Natural killer cell treated with Interleukin-12 subunit alpha and Interleukin-12 subunit beta and Interleukin-15 and Interleukin-18, amount 100 ng/mL, for 72 hours (primary cell): ENCODE measurements around the gene AGBL4. TPM values are rescaled to one million over a fixed set of nuclear protein-coding genes. Genes with fewer than 3 reads are reported as not detected.

ENCODE experiments used
- ATAC-seq, 2 donors: fragments of 150-1000 bp; cut with Tn5 transposase in 1 of 2; sonication (Bioruptor Pico), chemical (Tn5 transposase) in 1 of 2; 2 replicates each; pipeline ENCODE4 v1.10.0; 2021
- DNase-seq: peaks from one replicate; pipeline ENCODE4 v3.0.0; 2022; ENCODE audit warnings: low spot score
- H3K27ac Mint-ChIP-seq, 2 donors: 1 replicate in 1 of 2; 2 replicates in 1 of 2; pipeline ENCODE4 v1.8.0; 2022; ENCODE audit warnings: mixed read lengths in 2 of 2, mild to moderate bottlenecking in 1 of 2, moderate library complexity in 1 of 2
- H3K27me3 Mint-ChIP-seq, 2 donors: 1 replicate in 1 of 2; 2 replicates in 1 of 2; pipeline ENCODE4 v1.8.0; 2022; ENCODE audit warnings: mixed read lengths in 2 of 2
- H3K36me3 Mint-ChIP-seq: one replicate; pipeline ENCODE4 v1.8.0; 2022; ENCODE audit warnings: mixed read lengths
- H3K4me1 Mint-ChIP-seq, 2 donors: 1 replicate in 1 of 2; 2 replicates in 1 of 2; pipeline ENCODE4 v1.8.0; 2022; ENCODE audit warnings: low read depth in 2 of 2, mixed read lengths in 2 of 2, mild to moderate bottlenecking in 1 of 2
- H3K4me3 Mint-ChIP-seq: one replicate; pipeline ENCODE4 v1.8.0; 2022; ENCODE audit warnings: mixed read lengths
- H3K9me3 Mint-ChIP-seq: 2 replicates; pipeline ENCODE4 v1.8.0; 2022; ENCODE audit warnings: mixed read lengths
- total RNA-seq, 2 donors: library from RNA; stranded (reverse); gene quantifications; one replicate each; pipeline ENCODE4 v1.2.3, GENCODE V29; 2022

AGBL4 gene
- total RNA-seq, 2 donors from 2014 or later: 0.19 TPM; not detected in 1

DNA sequence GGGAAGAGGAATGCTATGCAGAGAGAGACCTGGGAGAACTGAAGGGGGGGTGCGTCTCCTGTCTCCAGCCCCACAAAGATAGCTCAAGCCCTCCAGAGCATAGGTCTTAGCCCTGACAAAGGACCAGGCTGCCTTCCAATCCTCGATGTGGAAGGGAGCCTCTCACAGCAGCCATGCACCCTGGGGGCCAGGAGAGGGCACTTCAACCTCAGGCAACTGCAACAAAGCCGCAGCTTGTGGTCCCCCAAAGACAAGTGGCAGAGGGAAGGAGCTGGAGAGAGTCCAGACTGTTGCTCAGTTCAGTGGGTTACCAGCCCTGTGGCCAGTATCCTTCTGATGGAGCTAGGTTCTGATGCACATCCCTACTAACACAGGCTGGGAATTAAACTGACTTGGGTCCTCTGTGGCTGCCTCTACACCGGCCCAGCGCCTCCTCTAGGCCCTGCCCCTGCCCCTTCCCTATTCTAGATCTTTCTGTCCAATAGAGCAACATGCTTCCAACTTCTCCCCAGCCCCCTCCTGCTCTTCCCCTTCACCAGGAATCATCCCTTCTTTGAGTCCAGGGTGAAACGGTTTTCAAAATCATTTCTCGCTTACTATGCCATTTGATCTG, 1451.0 kb downstream of the AGBL4 start:
- Mint-ChIP-seq H3K4me1 (peaks cover 0 to 11% of the 10 kb centered on the region in 2 donors), H3K4me3 (no peak overlapping the region), H3K9me3 (no peaks in the 10 kb centered on the region), H3K36me3 (no peaks in the 10 kb centered on the region), H3K27me3 (peaks cover 21 to 30% of the 10 kb centered on the region in 2 donors), H3K27ac (no peak overlapping the region)
- DNase-seq (no peak), ATAC-seq (peak; percentile 19 to 63)

GRCh38 chr1:48572134-48572533, 1451.6 kb downstream of the AGBL4 start:
- DNase-seq: no peak
- Mint-ChIP-seq H3K4me3 (no peak overlapping the region), H3K27me3 (peaks cover 21 to 29% of the 10 kb centered on the region in 2 donors), H3K9me3 (no peaks in the 10 kb centered on the region), H3K4me1 (peaks cover 0 to 11% of the 10 kb centered on the region in 2 donors), H3K27ac (no peak overlapping the region), H3K36me3 (no peaks in the 10 kb centered on the region)
- no peak for ATAC-seq

- DNase-seq (no peak), ATAC-seq (peak in 1 of 2 donors; percentile 2)
- Mint-ChIP-seq H3K27me3 (peaks cover 21 to 30% of the 10 kb centered on the region in 2 donors), H3K9me3 (no peaks in the 10 kb centered on the region), H3K4me3 (no peak overlapping the region), H3K27ac (no peak overlapping the region), H3K36me3 (no peaks in the 10 kb centered on the region), H3K4me1 (peaks cover 0 to 5% of the 10 kb centered on the region in 2 donors)
Measured at GRCh38 chr1:48571303-48571987, 1452.3 kb downstream of the AGBL4 start.

DNA sequence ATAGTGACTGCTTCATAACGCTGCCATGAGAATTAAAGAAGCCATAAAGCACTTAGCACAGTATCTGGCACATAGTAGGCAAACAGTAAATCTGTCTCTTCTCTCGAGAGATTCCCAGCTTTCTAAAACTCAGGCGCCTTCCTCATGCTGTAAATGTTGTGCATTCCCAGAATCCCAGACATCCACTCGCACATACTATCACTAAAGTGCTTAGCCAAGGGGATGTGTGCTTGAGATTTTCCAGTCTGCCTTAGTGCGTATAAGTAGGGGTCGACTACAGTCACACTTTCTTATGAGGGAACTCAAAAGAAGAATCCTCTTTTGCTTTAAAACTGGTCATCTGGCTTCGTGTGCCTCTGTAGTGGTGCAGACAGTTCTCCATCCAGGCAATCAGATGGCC, 1453.2 kb downstream of the AGBL4 start:
- Mint-ChIP-seq H3K9me3 (no peaks in the 10 kb centered on the region), H3K4me3 (no peak overlapping the region), H3K4me1 (peaks cover 0 to 1% of the 10 kb centered on the region in 2 donors), H3K27ac (no peak overlapping the region), H3K27me3 (peaks cover 28 to 29% of the 10 kb centered on the region in 2 donors), H3K36me3 (no peaks in the 10 kb centered on the region)
- ATAC-seq (no peak), DNase-seq (no peak)

- ATAC-seq (no peak), DNase-seq (no peak)
- Mint-ChIP-seq H3K4me1 (no peaks in the 10 kb centered on the region), H3K27ac (no peak overlapping the region), H3K36me3 (no peaks in the 10 kb centered on the region), H3K27me3 (peaks cover 30 to 39% of the 10 kb centered on the region in 2 donors), H3K4me3 (no peak overlapping the region), H3K9me3 (no peaks in the 10 kb centered on the region)
Measured at GRCh38 chr1:48568501-48568900, 1455.3 kb downstream of the AGBL4 start.

GRCh38 chr1:48566492-48566891, 1457.3 kb downstream of the AGBL4 start:
- H3K4me3 Mint-ChIP-seq: no peak overlapping the region
- no peaks in the 10 kb centered on the region for H3K4me1 Mint-ChIP-seq
- H3K9me3 Mint-ChIP-seq: no peaks in the 10 kb centered on the region
- no peaks in the 10 kb centered on the region for H3K36me3 Mint-ChIP-seq
- no peak for ATAC-seq
- no peak for DNase-seq
- peaks cover 27 to 38% of the 10 kb centered on the region in 2 donors for H3K27me3 Mint-ChIP-seq
- H3K27ac Mint-ChIP-seq: no peak overlapping the region

GRCh38 chr1:48563021-48563420, 1460.7 kb downstream of the AGBL4 start:
- Mint-ChIP-seq H3K4me3 (no peak overlapping the region), H3K9me3 (no peaks in the 10 kb centered on the region), H3K36me3 (no peaks in the 10 kb centered on the region), H3K4me1 (no peaks in the 10 kb centered on the region), H3K27me3 (peaks cover 38 to 50% of the 10 kb centered on the region in 2 donors), H3K27ac (no peak overlapping the region)
- DNase-seq: no peak
- no peak for ATAC-seq

GRCh38 chr1:48561444-48561843, 1462.3 kb downstream of the AGBL4 start:
- no peaks in the 10 kb centered on the region for H3K4me1 Mint-ChIP-seq
- H3K27me3 Mint-ChIP-seq: peaks cover 38 to 52% of the 10 kb centered on the region in 2 donors
- DNase-seq (no peak), ATAC-seq (no peak)
- no peaks in the 10 kb centered on the region for H3K36me3 Mint-ChIP-seq
- no peak overlapping the region for H3K4me3 Mint-ChIP-seq
- no peak overlapping the region for H3K27ac Mint-ChIP-seq
- no peaks in the 10 kb centered on the region for H3K9me3 Mint-ChIP-seq

DNA sequence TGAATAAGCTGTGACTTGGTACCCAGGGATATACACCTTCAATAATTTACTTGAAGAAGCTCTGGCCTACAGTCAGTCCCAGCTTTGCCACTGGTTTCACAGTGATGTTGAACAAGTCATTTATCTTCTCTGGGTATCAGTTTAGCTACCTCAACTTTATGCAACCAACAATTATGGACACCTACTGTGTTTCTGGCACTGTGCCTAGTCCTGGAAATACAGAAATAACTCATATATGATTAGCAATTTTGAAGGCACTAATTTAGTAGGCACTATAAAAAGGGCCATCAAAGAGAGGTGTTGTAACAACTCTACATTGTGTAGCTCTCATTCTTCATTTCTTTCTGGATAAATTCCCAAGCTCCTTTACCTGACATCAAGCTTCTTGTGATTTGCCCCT, 1463.2 kb downstream of the AGBL4 start:
- no peak overlapping the region for H3K4me3 Mint-ChIP-seq

GRCh38 chr1:48560116-48560515, 1463.6 kb downstream of the AGBL4 start:
- Mint-ChIP-seq H3K4me1 (no peaks in the 10 kb centered on the region), H3K4me3 (no peak overlapping the region), H3K36me3 (no peaks in the 10 kb centered on the region), H3K27ac (no peak overlapping the region), H3K27me3 (peaks cover 44 to 48% of the 10 kb centered on the region in 2 donors), H3K9me3 (no peaks in the 10 kb centered on the region)
- ATAC-seq: no peak
- no peak for DNase-seq

More for the DNA sequence above, 1463.2 kb downstream of the AGBL4 start:
- DNase-seq (no peak), ATAC-seq (no peak)
- Mint-ChIP-seq H3K9me3 (no peaks in the 10 kb centered on the region), H3K36me3 (no peaks in the 10 kb centered on the region), H3K27ac (no peak overlapping the region), H3K27me3 (peaks cover 39 to 48% of the 10 kb centered on the region in 2 donors), H3K4me1 (no peaks in the 10 kb centered on the region)

DNA sequence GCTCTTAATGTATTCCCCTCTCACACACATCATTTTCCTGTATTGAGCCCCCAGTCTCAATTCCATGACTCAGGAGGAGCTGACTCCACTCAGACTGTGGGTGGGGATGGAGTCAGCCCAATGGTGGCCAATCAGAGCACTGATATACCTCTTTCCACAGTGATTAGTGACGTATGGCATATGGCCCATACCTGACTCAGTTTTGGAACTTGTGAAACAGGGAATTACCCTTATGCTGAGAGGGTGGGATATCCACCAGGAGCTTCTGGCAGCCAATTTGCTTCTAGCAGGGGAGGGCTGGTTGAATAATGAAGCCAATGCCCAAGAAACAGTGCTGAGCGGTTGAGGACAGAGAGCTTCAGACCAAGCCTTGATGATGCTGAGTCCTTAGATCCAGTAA, 1465.4 kb downstream of the AGBL4 start:
- no peaks in the 10 kb centered on the region for H3K4me1 Mint-ChIP-seq
- H3K4me3 Mint-ChIP-seq: no peak overlapping the region
- peaks cover 37 to 40% of the 10 kb centered on the region in 2 donors for H3K27me3 Mint-ChIP-seq
- ATAC-seq (no peak), DNase-seq (no peak)
- no peaks in the 10 kb centered on the region for H3K9me3 Mint-ChIP-seq
- no peaks in the 10 kb centered on the region for H3K36me3 Mint-ChIP-seq
- no peak overlapping the region for H3K27ac Mint-ChIP-seq

DNA sequence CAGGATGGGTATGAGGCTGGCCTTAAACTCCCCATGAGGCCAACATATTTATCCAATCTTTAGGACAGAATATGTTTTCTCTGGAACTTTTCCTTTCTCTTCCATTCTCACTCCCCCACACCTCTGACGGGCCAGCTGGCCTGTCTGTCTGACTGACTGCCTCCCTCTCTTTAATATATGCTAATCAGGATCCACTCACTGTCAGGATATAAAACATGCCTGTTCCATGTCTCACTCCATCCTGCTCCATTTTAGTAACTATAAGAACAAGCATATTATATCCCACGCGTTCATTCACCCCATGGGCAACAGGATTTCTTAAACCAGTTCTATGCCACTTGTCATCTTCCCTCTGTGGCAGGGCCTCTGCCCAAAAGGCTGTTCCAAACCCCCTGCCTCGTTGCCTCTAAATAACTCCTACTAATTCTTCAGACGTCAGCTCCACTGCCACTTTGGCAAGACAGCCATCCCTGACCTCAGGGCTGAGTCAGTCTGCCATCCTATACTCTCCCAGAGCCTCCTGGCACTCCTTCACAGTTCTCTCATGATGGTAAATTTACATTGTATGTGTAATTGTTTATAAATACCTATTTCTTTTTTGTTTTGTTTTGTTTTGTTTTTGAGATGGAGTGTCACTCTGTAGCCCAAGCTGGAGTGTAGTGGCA, 1467.4 kb downstream of the AGBL4 start:
- Mint-ChIP-seq H3K4me3 (no peak overlapping the region), H3K27me3 (peaks cover 32 to 33% of the 10 kb centered on the region in 2 donors), H3K4me1 (no peaks in the 10 kb centered on the region), H3K36me3 (no peaks in the 10 kb centered on the region), H3K9me3 (no peaks in the 10 kb centered on the region), H3K27ac (no peak overlapping the region)
- no peak for ATAC-seq
- DNase-seq: no peak

DNA sequence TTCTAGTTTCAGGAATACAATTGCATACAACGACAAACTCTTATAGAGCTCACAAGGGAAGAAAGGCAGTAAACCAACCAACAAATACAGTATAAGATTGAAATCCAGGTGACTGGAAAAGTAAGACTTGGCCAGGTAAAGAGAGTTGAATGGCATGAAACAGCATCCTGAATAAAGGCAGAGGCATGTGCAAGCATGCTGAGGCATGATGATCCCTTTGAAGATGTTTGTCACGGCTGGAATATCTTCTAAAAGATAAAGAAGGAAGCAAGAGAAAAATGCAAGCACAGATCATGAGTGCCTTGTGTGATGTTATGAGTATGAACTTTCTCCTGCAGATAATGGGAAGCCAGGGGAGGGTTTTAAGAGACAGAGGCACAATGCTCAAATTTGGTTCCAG, 1468.5 kb downstream of the AGBL4 start:
- Mint-ChIP-seq H3K27me3 (peaks cover 27 to 30% of the 10 kb centered on the region in 2 donors), H3K4me3 (no peak overlapping the region)

More for the DNA sequence above, 1468.5 kb downstream of the AGBL4 start:
- no peak overlapping the region for H3K27ac Mint-ChIP-seq
- no peaks in the 10 kb centered on the region for H3K4me1 Mint-ChIP-seq
- no peak for ATAC-seq
- no peaks in the 10 kb centered on the region for H3K36me3 Mint-ChIP-seq
- H3K9me3 Mint-ChIP-seq: no peaks in the 10 kb centered on the region
- no peak for DNase-seq
